Activated naive CD4-positive, alpha-beta T cell treated with anti-CD3 and anti-CD28 coated beads, Interleukin-2, amount 10 ng/mL, durations not matched to agents 7 days and 5 days (primary cell): ENCODE measurements around the gene RPRD1B.
"Not testable (repeated sequence)": the region's sequence is repeated elsewhere in the genome, so short reads cannot be mapped to it uniquely, and the experiment has no call there.

ENCODE experiments used
- CTCF ChIA-PET: fragments of 350-600 bp; sonication (Branson Sonifier 250); formaldehyde crosslinking; loops from one replicate; lab custom pipeline; 2021; ENCODE audit warnings: antibody characterized with exemption; lab: Charles Lee
- DNase-seq: peaks from one replicate; pipeline ENCODE4 v3.0.0-alpha.2; 2020
- H3K27ac Mint-ChIP-seq: one replicate; pipeline ENCODE4 v1.8.0; 2021; ENCODE audit warnings: mild to moderate bottlenecking, moderate library complexity, mixed read lengths
- H3K27me3 Mint-ChIP-seq: one replicate; pipeline ENCODE4 v1.8.0; 2021; ENCODE audit warnings: mild to moderate bottlenecking, mixed read lengths
- H3K36me3 Mint-ChIP-seq: one replicate; pipeline ENCODE4 v1.8.0; 2021; ENCODE audit warnings: mixed read lengths
- H3K4me1 Mint-ChIP-seq: one replicate; pipeline ENCODE4 v1.8.0; 2021; ENCODE audit warnings: mixed read lengths
- H3K4me3 Mint-ChIP-seq: one replicate; pipeline ENCODE4 v1.8.0; 2021; ENCODE audit warnings: mild to moderate bottlenecking, moderate library complexity, mixed read lengths
- H3K9me3 Mint-ChIP-seq: one replicate; pipeline ENCODE4 v1.8.0; 2021; ENCODE audit warnings: mixed read lengths

The RPRD1B gene

GRCh38 chr20:38095017-38095686 lies 61.6 kb downstream of the RPRD1B start:
- CTCF ChIA-PET = interaction anchor here (1.9 to 3.1 kb wide), 2 partner anchors 22 to 126 kb away, joined by 5 to 12 read pairs; no protein-coding TSS in a partner anchor
- peaks cover 31% of the 10 kb centered on the region for H3K4me1 Mint-ChIP-seq

GRCh38 chr20:38098952-38099351 lies 65.4 kb downstream of the RPRD1B start:
- no peak for DNase-seq
- Mint-ChIP-seq H3K36me3 (no peaks in the 10 kb centered on the region), H3K9me3 (no peaks in the 10 kb centered on the region), H3K4me3 (no peak overlapping the region), H3K27me3 (no peaks in the 10 kb centered on the region), H3K4me1 (peaks cover 12% of the 10 kb centered on the region), H3K27ac (no peak overlapping the region)
- CTCF ChIA-PET = interaction anchor here (1.1 to 1.6 kb wide), 2 partner anchors 15 to 25 kb away, joined by 3 to 5 read pairs; no protein-coding TSS in a partner anchor

More at GRCh38 chr20:38095017-38095686, 61.6 kb downstream of the RPRD1B start:
- Mint-ChIP-seq H3K27me3 (no peaks in the 10 kb centered on the region), H3K4me3 (no peak overlapping the region), H3K9me3 (no peaks in the 10 kb centered on the region), H3K27ac (peak overlapping the region; percentile 12), H3K36me3 (peaks cover 15% of the 10 kb centered on the region)
- no peak for DNase-seq

- H3K4me3 Mint-ChIP-seq, H3K27me3 Mint-ChIP-seq, H3K9me3 Mint-ChIP-seq, H3K36me3 Mint-ChIP-seq, H3K4me1 Mint-ChIP-seq, H3K27ac Mint-ChIP-seq, CTCF ChIA-PET, DNase-seq: not testable (repeated sequence)
These were observed 68.7 kb downstream of the RPRD1B start for GRCh38 chr20:38102206-38102605.

DNA sequence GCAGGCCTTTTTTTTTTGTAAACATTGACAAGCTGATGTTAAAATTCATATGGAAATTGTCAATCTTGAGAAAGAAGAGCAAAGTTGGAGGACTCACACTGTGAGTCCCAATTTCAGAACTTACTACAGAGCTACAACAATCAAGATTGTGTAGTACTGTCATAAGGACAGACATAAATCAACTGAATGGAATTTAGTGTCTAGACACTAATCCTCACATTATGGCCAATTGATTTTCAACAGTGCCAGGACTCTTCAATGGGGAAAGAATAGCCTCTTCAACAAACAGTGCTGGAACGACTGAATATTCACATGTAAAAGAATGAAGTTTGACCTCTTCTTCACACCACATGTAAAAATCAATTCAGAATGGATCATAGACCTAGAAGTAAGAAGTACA lies 70.7 kb downstream of the RPRD1B start:
- DNase-seq = no peak
- H3K27me3 Mint-ChIP-seq = no peaks in the 10 kb centered on the region
- CTCF ChIA-PET = no interaction called here
- no peaks in the 10 kb centered on the region for H3K9me3 Mint-ChIP-seq
- no peak overlapping the region for H3K4me3 Mint-ChIP-seq
- H3K36me3 Mint-ChIP-seq = no peaks in the 10 kb centered on the region
- no peaks in the 10 kb centered on the region for H3K4me1 Mint-ChIP-seq
- no peak overlapping the region for H3K27ac Mint-ChIP-seq

- CTCF ChIA-PET = interaction anchor here (0.7 kb wide), 1 partner anchor 274 kb away, joined by 3 read pairs; no protein-coding TSS in a partner anchor
- no peak for DNase-seq
- H3K9me3 Mint-ChIP-seq = no peaks in the 10 kb centered on the region
- H3K27ac Mint-ChIP-seq = no peak overlapping the region
- no peaks in the 10 kb centered on the region for H3K4me1 Mint-ChIP-seq
- no peaks in the 10 kb centered on the region for H3K36me3 Mint-ChIP-seq
- H3K4me3 Mint-ChIP-seq = no peak overlapping the region
- no peaks in the 10 kb centered on the region for H3K27me3 Mint-ChIP-seq
These were observed 72.9 kb downstream of the RPRD1B start for GRCh38 chr20:38106461-38106860.

GRCh38 chr20:38107386-38107785 lies 73.8 kb downstream of the RPRD1B start:
- H3K27ac Mint-ChIP-seq, DNase-seq, H3K4me1 Mint-ChIP-seq, H3K36me3 Mint-ChIP-seq, CTCF ChIA-PET, H3K27me3 Mint-ChIP-seq, H3K4me3 Mint-ChIP-seq, H3K9me3 Mint-ChIP-seq: not testable (repeated sequence)

- DNase-seq, H3K27ac Mint-ChIP-seq, H3K36me3 Mint-ChIP-seq, H3K27me3 Mint-ChIP-seq, CTCF ChIA-PET, H3K9me3 Mint-ChIP-seq, H3K4me1 Mint-ChIP-seq, H3K4me3 Mint-ChIP-seq: not testable (repeated sequence)
These were observed 74.4 kb downstream of the RPRD1B start for GRCh38 chr20:38107916-38108315.

DNA sequence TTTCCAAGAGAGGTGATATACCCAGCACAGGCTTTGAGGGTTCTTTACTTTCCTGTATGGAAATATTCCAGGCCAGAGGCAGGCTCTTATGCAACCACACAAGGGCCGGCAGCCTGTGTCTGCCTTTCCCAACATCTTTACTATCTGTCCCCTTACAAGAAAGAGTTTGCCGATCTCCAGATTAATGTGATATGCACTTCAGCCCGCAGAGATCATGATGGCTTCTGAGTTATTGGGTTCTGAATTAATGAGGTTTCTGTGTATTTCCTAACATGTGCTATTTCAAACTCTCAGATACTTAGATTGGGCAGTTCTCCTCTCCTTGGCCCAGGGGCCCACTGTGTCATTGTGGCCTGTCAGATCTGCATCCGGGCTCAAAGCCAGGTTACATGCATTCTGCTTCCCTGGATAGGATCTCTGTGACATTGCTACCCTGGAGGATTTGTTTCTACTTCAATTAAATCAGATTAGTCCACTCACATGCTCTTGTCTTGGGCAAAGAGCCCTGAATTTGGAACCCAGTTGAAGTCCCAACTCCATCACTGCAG lies 75.0 kb downstream of the RPRD1B start:
- no peak overlapping the region for H3K4me3 Mint-ChIP-seq
- CTCF ChIA-PET = no interaction called here
- no peaks in the 10 kb centered on the region for H3K27me3 Mint-ChIP-seq
- no peaks in the 10 kb centered on the region for H3K36me3 Mint-ChIP-seq
- no peaks in the 10 kb centered on the region for H3K9me3 Mint-ChIP-seq
- no peak overlapping the region for H3K27ac Mint-ChIP-seq
- DNase-seq = peak; percentile 9
- peaks cover 3% of the 10 kb centered on the region for H3K4me1 Mint-ChIP-seq

DNA sequence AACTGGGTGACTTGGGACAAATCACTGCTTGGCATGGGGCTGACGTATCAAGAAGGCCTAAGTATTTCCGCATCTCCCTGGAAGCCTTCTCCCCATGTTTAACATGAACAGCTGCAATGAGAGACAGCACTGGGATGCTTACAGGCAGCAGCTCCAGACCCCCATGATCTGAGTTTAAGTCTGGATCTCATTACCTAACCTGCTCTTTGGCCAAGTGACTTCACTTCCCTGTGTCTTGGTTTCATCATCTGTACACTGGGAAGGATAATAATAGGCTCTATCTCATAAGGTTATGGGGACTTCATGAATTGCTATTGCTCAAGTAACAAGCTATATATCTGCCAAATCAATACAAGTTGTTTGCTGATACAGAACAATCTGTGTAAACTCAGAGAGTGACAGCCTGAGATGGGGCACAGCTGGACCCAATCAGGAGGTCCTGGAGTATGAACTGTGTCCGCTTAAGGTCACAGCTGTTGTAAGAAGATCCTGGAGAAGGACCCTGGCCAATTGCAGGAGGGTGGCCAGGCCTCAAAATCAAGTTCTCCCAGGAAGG lies 75.5 kb downstream of the RPRD1B start:
- no peaks in the 10 kb centered on the region for H3K9me3 Mint-ChIP-seq
- H3K4me1 Mint-ChIP-seq = peaks cover 5% of the 10 kb centered on the region
- no peak overlapping the region for H3K4me3 Mint-ChIP-seq
- CTCF ChIA-PET = no interaction called here
- DNase-seq = no peak
- no peaks in the 10 kb centered on the region for H3K36me3 Mint-ChIP-seq
- no peak overlapping the region for H3K27ac Mint-ChIP-seq
- no peaks in the 10 kb centered on the region for H3K27me3 Mint-ChIP-seq

GRCh38 chr20:38109591-38110524 lies 76.3 kb downstream of the RPRD1B start:
- Mint-ChIP-seq H3K27ac (no peak overlapping the region), H3K36me3 (no peaks in the 10 kb centered on the region), H3K27me3 (no peaks in the 10 kb centered on the region), H3K4me3 (no peak overlapping the region), H3K4me1 (peaks cover 5% of the 10 kb centered on the region), H3K9me3 (no peaks in the 10 kb centered on the region)
- CTCF ChIA-PET = interaction anchor here (1.7 kb wide), 1 partner anchor 111 kb away, joined by 8 read pairs; no protein-coding TSS in a partner anchor
- DNase-seq = peak; percentile 16

- H3K4me3 Mint-ChIP-seq = no peak overlapping the region
- CTCF ChIA-PET = interaction anchor here (1.7 kb wide), 1 partner anchor 111 kb away, joined by 8 read pairs; no protein-coding TSS in a partner anchor
- peak; percentile 12 for DNase-seq
- no peaks in the 10 kb centered on the region for H3K9me3 Mint-ChIP-seq
- peaks cover 4% of the 10 kb centered on the region for H3K27me3 Mint-ChIP-seq
- H3K4me1 Mint-ChIP-seq = peaks cover 5% of the 10 kb centered on the region
- H3K36me3 Mint-ChIP-seq = no peaks in the 10 kb centered on the region
- no peak overlapping the region for H3K27ac Mint-ChIP-seq
These were observed 77.1 kb downstream of the RPRD1B start for GRCh38 chr20:38110525-38111178.

- H3K4me1 Mint-ChIP-seq = peaks cover 5% of the 10 kb centered on the region
- H3K36me3 Mint-ChIP-seq = no peaks in the 10 kb centered on the region
- peaks cover 4% of the 10 kb centered on the region for H3K27me3 Mint-ChIP-seq
- CTCF ChIA-PET = interaction anchor here (1.4 to 2.9 kb wide), 3 partner anchors 39 to 110 kb away, joined by 4 to 10 read pairs (median 8); partner anchors contain the start of gene TGM2
- no peak overlapping the region for H3K4me3 Mint-ChIP-seq
- no peaks in the 10 kb centered on the region for H3K9me3 Mint-ChIP-seq
- DNase-seq = peak; percentile 3
- no peak overlapping the region for H3K27ac Mint-ChIP-seq
These were observed 78.1 kb downstream of the RPRD1B start for GRCh38 chr20:38111366-38112232.
